ENCODE results near the gene KRTAP23-1.

The KRTAP23-1 gene

DNA sequence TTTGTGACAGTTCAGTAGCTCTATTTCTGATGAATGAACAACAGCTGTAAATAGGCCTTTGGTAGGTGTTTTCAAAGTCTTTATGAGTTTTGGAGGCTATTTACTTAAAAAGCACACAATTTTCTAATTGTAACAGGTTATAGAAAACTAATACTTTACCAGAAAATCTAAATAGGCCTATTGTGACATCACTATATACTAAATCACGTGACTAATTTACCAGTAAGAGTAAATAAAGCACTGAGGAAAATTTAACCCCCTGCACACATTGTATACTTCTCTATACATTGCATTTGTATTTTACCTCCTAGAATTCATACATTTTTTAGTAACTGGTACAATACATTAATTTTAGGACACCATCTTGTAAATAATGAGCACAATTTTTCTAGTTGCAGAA, 43.3 kb downstream of the KRTAP23-1 start:
- no peak for DNase-seq
